Thoracic aorta (tissue), 2 donors: Measurements from ENCODE around the gene ATXN1. TPM values are rescaled to one million over a fixed set of nuclear protein-coding genes. Genes with fewer than 3 reads are reported as not detected.

Experiments
- ATAC-seq: fragments of 150-250 bp; one replicate; pipeline ENCODE4 v1.8.0; 2017; ENCODE audit warnings: low read depth; ENCODE audit not compliant: insufficient number of reproducible peaks, low FRiP score
- DNase-seq: peaks from one replicate; pipeline ENCODE4 v3.0.0-alpha.2; 2020; ENCODE audit warnings: low spot score
- H3K27ac ChIP-seq, 2 donors: fragments of 200-600 bp; sonication (generic); 1 replicate in 1 of 2; 2 replicates in 1 of 2; pipeline ENCODE4 v1.5.1; 2016; ENCODE audit warnings: mild to moderate bottlenecking in 2 of 2, moderate library complexity in 2 of 2
- H3K27me3 ChIP-seq: fragments of 200-600 bp; sonication (generic); replicated peaks from 2 replicates; pipeline ENCODE4 v1.6.0; 2016; ENCODE audit warnings: mild to moderate bottlenecking; ENCODE audit not compliant: insufficient read depth
- H3K36me3 ChIP-seq: fragments of 200-600 bp; sonication (generic); one replicate; pipeline ENCODE4 v1.5.1; 2016
- H3K4me1 ChIP-seq, 2 donors: fragments of 200-600 bp; sonication (generic); 1 replicate in 1 of 2; 2 replicates in 1 of 2; pipeline versions ENCODE4 v1.5.1 to v1.6.0; 2016; ENCODE audit warnings: low read depth in 2 of 2, mild to moderate bottlenecking in 1 of 2; ENCODE audit not compliant: control insufficient read depth in 1 of 2
- H3K4me3 ChIP-seq: fragments of 200-600 bp; sonication (generic); 2 replicates; pipeline ENCODE4 v1.5.1; 2016; ENCODE audit warnings: mild to moderate bottlenecking
- H3K9me3 ChIP-seq: fragments of 200-600 bp; sonication (generic); 2 replicates; pipeline ENCODE4 v1.5.1; 2016
- total RNA-seq, 2 donors: library from RNA; depleted of rRNA; stranded (reverse); fragments of >200 nt; gene quantifications; one replicate each; pipeline versions ENCODE4 v1.1.0 to v1.2.3, GENCODE V29; 2016
- TF ChIP-seq, protein P1 (sequence below): fragments of 200-600 bp; sonication (generic); IDR thresholded peaks from one replicate; pipeline ENCODE4 v1.5.1; 2019; ENCODE audit warnings: antibody characterized with exemption

The ATXN1 gene
- total RNA-seq, 2 donors from 2014 or later, result 59.8 to 62.4 TPM

DNA sequence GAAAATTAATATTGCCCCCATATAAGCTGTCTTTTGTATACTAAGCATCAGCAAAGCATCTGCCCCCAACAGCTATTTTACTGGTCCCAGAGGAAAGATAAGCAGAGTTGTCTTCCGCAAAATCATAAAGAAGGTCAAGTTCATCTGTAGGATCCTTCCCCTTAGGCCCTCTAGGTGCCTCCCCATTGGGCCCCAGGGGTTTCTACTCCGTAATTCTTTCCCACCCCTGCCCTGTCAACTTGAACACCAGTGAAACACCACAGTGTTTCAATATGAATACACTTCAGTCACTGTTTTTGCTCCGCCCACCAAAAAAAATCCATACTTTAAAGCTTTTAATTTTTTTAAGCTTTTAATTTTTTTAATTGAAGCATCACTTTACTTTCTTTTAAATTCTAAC lies 159.2 kb downstream of the ATXN1 start:
- H3K4me3 ChIP-seq, result no peak overlapping the region
- DNase-seq (no peak), ATAC-seq (no peak)
- no peaks in the 10 kb centered on the region for H3K4me1 ChIP-seq
- TF ChIP-seq, protein P1, sequence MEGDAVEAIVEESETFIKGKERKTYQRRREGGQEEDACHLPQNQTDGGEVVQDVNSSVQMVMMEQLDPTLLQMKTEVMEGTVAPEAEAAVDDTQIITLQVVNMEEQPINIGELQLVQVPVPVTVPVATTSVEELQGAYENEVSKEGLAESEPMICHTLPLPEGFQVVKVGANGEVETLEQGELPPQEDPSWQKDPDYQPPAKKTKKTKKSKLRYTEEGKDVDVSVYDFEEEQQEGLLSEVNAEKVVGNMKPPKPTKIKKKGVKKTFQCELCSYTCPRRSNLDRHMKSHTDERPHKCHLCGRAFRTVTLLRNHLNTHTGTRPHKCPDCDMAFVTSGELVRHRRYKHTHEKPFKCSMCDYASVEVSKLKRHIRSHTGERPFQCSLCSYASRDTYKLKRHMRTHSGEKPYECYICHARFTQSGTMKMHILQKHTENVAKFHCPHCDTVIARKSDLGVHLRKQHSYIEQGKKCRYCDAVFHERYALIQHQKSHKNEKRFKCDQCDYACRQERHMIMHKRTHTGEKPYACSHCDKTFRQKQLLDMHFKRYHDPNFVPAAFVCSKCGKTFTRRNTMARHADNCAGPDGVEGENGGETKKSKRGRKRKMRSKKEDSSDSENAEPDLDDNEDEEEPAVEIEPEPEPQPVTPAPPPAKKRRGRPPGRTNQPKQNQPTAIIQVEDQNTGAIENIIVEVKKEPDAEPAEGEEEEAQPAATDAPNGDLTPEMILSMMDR, result no peak
- H3K27ac ChIP-seq, result no peak overlapping the region
- H3K27me3 ChIP-seq, result no peaks in the 10 kb centered on the region
- H3K9me3 ChIP-seq, result no peaks in the 10 kb centered on the region
- no peaks in the 10 kb centered on the region for H3K36me3 ChIP-seq

DNA sequence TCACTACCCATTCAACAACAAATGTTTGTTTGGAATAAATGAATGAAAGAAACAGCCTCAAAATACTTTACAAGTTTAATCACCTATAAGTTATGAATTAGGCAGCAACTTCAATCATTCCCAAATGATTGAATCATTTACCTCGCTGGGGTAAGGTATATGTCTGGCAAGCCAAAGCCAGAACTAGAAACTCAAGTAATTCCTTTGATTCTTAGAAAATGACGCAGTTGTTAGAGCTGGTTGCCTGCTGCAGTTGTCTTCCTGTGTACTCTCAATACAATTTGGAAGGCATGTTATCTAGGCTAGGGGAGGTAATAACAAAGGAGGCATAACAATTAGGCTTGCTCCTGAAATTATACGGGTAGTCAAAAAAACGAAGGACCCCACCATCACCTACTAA lies 160.6 kb downstream of the ATXN1 start:
- TF ChIP-seq, protein P1, result no peak

GRCh38 chr6:16600026-16600425 lies 161.2 kb downstream of the ATXN1 start:
- H3K36me3 ChIP-seq, result no peaks in the 10 kb centered on the region
- ATAC-seq (no peak), DNase-seq (no peak)
- TF ChIP-seq, protein P1, result no peak
- H3K4me1 ChIP-seq, result no peaks in the 10 kb centered on the region
- no peaks in the 10 kb centered on the region for H3K9me3 ChIP-seq
- no peak overlapping the region for H3K27ac ChIP-seq
- no peaks in the 10 kb centered on the region for H3K27me3 ChIP-seq
- H3K4me3 ChIP-seq, result no peak overlapping the region

More for the DNA sequence above, 160.6 kb downstream of the ATXN1 start:
- no peaks in the 10 kb centered on the region for H3K27me3 ChIP-seq
- ATAC-seq (no peak), DNase-seq (no peak)
- H3K4me1 ChIP-seq, result no peaks in the 10 kb centered on the region
- H3K9me3 ChIP-seq, result no peaks in the 10 kb centered on the region
- no peaks in the 10 kb centered on the region for H3K36me3 ChIP-seq
- no peak overlapping the region for H3K4me3 ChIP-seq
- no peak overlapping the region for H3K27ac ChIP-seq

- no peaks in the 10 kb centered on the region for H3K9me3 ChIP-seq
- H3K36me3 ChIP-seq, result no peaks in the 10 kb centered on the region
- DNase-seq (no peak), ATAC-seq (no peak)
- H3K27me3 ChIP-seq, result no peaks in the 10 kb centered on the region
- H3K4me1 ChIP-seq, result peaks cover 0 to 5% of the 10 kb centered on the region in 2 donors
- TF ChIP-seq, protein P1, result no peak
- H3K27ac ChIP-seq, result no peak overlapping the region
- no peak overlapping the region for H3K4me3 ChIP-seq
Observed at GRCh38 chr6:16596616-16597331, 164.5 kb downstream of the ATXN1 start.

GRCh38 chr6:16595514-16596120 lies 165.6 kb downstream of the ATXN1 start:
- H3K27ac ChIP-seq, result no peak overlapping the region
- no peaks in the 10 kb centered on the region for H3K9me3 ChIP-seq
- ATAC-seq, result no peak
- no peak for DNase-seq
- no peaks in the 10 kb centered on the region for H3K27me3 ChIP-seq
- H3K4me1 ChIP-seq, result peaks cover 0 to 5% of the 10 kb centered on the region in 2 donors
- no peaks in the 10 kb centered on the region for H3K36me3 ChIP-seq
- H3K4me3 ChIP-seq, result no peak overlapping the region
- TF ChIP-seq, protein P1, result no peak
